ENCODE measurements around the gene TMEM204. TPM values are rescaled to one million over a fixed set of nuclear protein-coding genes. Genes with fewer than 3 reads are reported as not detected.

TMEM204 gene
- total RNA-seq, 1 donor from 2014 or later, result 28.8 TPM

GRCh38 chr16:1532771-1533170, 695 bp upstream of the TMEM204 start:
- DNase-seq (peak; percentile 63), ATAC-seq (peak; percentile 11)
- intact Hi-C loops (cut with micrococcal nuclease), result no loop called here

- ATAC-seq, result no peak
- intact Hi-C loops (cut with micrococcal nuclease), result no loop called here
- DNase-seq, result peak; percentile 57
These were observed 855 bp downstream of the TMEM204 start for GRCh38 chr16:1534021-1535020.

GRCh38 chr16:1535391-1536291, 2.2 kb downstream of the TMEM204 start:
- intact Hi-C loops (cut with micrococcal nuclease), result no loop called here
- DNase-seq (peak; percentile 50), ATAC-seq (no peak)

- no peak for ATAC-seq
- peak; percentile 25 for DNase-seq
- intact Hi-C loops (cut with micrococcal nuclease), result no loop called here
These were observed 3.1 kb downstream of the TMEM204 start for GRCh38 chr16:1536601-1537000.

- intact Hi-C loops (cut with micrococcal nuclease), result no loop called here
- ATAC-seq (no peak), DNase-seq (peak; percentile 36)
These were observed 3.7 kb downstream of the TMEM204 start for GRCh38 chr16:1537138-1537577.

GRCh38 chr16:1537763-1538289, 4.4 kb downstream of the TMEM204 start:
- DNase-seq (peak; percentile 32), ATAC-seq (no peak)
- intact Hi-C loops (cut with micrococcal nuclease), result no loop called here

GRCh38 chr16:1538804-1539520, 5.5 kb downstream of the TMEM204 start:
- ATAC-seq (peak; percentile 11), DNase-seq (peak; percentile 38)
- intact Hi-C loops (cut with micrococcal nuclease), result no loop called here

- ATAC-seq (no peak), DNase-seq (peak; percentile 28)
- intact Hi-C loops (cut with micrococcal nuclease), result no loop called here
These were observed 6.5 kb downstream of the TMEM204 start for GRCh38 chr16:1539720-1540555.

GRCh38 chr16:1540556-1540855, 7.0 kb downstream of the TMEM204 start:
- DNase-seq, result peak; percentile 24
- ATAC-seq, result no peak
- intact Hi-C loops (cut with micrococcal nuclease), result no loop called here

GRCh38 chr16:1541293-1542165, 8.1 kb downstream of the TMEM204 start:
- peak; percentile 33 for DNase-seq
- no peak for ATAC-seq
- intact Hi-C loops (cut with micrococcal nuclease), result no loop called here

- intact Hi-C loops (cut with micrococcal nuclease), result no loop called here
- DNase-seq, result no peak
- no peak for ATAC-seq
These were observed 8.7 kb downstream of the TMEM204 start for GRCh38 chr16:1542166-1542500.

- ATAC-seq (no peak), DNase-seq (no peak)
- intact Hi-C loops (cut with micrococcal nuclease), result no loop called here
These were observed 9.1 kb downstream of the TMEM204 start for GRCh38 chr16:1542533-1542932.

- peak; percentile 82 for DNase-seq
- intact Hi-C loops (cut with micrococcal nuclease), result no loop called here
- peak; percentile 43 for ATAC-seq
These were observed 9.8 kb downstream of the TMEM204 start for GRCh38 chr16:1543085-1543896.

GRCh38 chr16:1545044-1546040, 11.9 kb downstream of the TMEM204 start:
- intact Hi-C loops (cut with micrococcal nuclease), result no loop called here
- ATAC-seq, result peak; percentile 82
- DNase-seq, result peak; percentile 88

GRCh38 chr16:1546430-1546829, 13.0 kb downstream of the TMEM204 start:
- DNase-seq (no peak), ATAC-seq (no peak)
- intact Hi-C loops (cut with micrococcal nuclease), result no loop called here
